Activated CD8-positive, alpha-beta memory T cell treated with anti-CD3 and anti-CD28 coated beads for 36 hours (primary cell): ENCODE data around the gene GRIA4. TPM values are rescaled to one million over a fixed set of nuclear protein-coding genes. Genes with fewer than 3 reads are reported as not detected.

Experiments used
- CTCF ChIA-PET: fragments of 350-600 bp; sonication (Branson Sonifier 250); formaldehyde crosslinking; loops from one replicate; lab custom pipeline; 2021; ENCODE audit warnings: antibody characterized with exemption; lab: Charles Lee
- POLR2A ChIA-PET: fragments of 350-600 bp; sonication (Branson Sonifier 250); formaldehyde crosslinking; loops from one replicate; lab custom pipeline; 2021; ENCODE audit warnings: antibody characterized with exemption; lab: Charles Lee
- total RNA-seq, 2 experiments: library from RNA; stranded (reverse); gene quantifications; one replicate each; pipeline ENCODE4 v1.2.3, GENCODE V29; 2021

Gene GRIA4
- total RNA-seq, 2 experiments from 2014 or later = not detected

GRCh38 chr11:105897161-105897560 is 287.3 kb downstream of the GRIA4 start:
- POLR2A ChIA-PET = no interaction called here
- CTCF ChIA-PET = no interaction called here

GRCh38 chr11:105899772-105900171 is 289.9 kb downstream of the GRIA4 start:
- ChIA-PET POLR2A (no interaction called here), CTCF (no interaction called here)

DNA sequence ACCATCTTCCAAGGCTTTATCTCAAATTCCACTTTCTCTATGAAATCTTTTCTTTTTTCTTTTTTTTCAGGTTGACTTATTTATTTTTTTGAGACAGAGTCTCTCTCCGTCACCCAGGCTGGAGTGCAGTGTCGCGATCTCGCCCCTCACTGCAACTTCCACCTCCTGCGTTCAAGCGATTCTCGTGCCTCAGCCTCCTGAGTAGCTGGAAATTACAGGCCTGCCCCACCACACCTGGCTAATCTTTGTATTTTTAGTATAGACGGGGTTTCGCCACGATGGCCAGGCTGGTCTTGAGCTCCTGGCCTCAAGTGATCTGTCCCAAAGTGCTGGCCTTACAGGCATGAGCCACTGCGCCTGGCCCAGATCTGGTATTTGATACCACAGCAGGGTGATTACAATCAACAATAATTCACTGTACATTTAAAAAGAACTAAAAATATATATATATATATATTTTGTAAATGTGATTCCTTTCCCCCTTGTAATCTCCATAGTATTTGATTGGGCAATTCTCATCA is 290.7 kb downstream of the GRIA4 start:
- CTCF ChIA-PET = no interaction called here

DNA sequence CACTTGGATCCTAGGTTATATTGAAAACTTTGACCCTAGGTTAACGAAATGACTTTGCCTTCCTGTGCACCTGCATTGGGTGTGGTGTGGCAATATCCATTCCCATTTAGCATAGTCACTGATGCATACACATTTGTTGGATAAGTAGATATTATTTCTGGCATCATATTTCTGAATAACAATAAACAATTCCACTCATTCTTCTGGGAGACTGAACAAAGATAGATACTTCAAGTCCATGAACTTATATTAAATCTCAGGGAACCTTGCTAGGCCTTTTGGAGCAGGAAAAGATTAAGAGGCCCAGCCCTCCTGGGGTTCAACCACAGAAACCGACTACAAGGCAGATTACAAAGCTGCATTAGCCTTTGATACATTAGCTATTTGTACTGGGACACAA is 293.2 kb downstream of the GRIA4 start:
- ChIA-PET POLR2A (no interaction called here), CTCF (no interaction called here)

More for the DNA sequence above, 290.7 kb downstream of the GRIA4 start:
- POLR2A ChIA-PET = no interaction called here

DNA sequence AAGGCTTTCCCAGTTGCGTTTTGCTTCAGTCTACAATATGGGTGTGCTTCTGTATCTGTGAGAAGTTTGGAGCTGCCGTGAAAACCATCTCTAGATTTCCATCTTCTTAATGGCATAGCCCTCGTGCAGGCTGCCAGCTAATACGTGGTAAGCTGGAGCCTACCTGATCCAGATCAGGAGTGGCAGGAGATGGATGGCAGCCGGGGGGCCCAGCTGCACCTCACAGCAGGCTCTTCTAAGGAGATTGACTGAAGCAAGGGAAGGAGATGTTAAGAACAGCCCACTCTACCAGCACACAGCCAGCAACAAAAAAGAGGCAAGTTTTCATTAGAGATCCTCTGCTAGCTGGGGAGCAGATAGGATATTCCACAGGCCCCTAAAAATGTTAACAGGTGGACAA is 296.6 kb downstream of the GRIA4 start:
- POLR2A ChIA-PET = no interaction called here

DNA sequence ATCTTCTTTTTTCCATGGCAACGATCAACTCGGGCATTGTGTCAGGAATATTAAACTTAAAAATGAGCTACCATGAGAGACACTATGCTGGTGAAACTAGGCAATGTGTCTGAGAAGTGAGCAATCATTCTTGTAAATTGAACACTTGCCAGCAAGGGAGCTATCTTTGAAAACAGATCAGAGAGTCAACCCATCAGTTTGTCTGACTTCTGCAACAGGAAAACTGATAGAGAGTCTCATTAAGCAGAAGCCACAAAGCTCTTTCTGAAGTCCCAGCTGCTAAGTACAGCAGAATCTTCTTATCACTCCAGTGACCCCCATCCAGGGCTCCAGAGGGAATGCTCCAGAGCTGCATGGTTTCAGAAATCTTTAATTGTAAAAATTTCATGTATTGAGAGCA is 297.4 kb downstream of the GRIA4 start:
- ChIA-PET CTCF (no interaction called here), POLR2A (no interaction called here)

More for the DNA sequence above, 296.6 kb downstream of the GRIA4 start:
- CTCF ChIA-PET = no interaction called here

- POLR2A ChIA-PET = no interaction called here
Measured at GRCh38 chr11:105910095-105910715, 300.3 kb downstream of the GRIA4 start.

GRCh38 chr11:105911454-105911853 is 301.6 kb downstream of the GRIA4 start:
- ChIA-PET CTCF (no interaction called here), POLR2A (no interaction called here)

More at GRCh38 chr11:105910095-105910715, 300.3 kb downstream of the GRIA4 start:
- CTCF ChIA-PET = no interaction called here

DNA sequence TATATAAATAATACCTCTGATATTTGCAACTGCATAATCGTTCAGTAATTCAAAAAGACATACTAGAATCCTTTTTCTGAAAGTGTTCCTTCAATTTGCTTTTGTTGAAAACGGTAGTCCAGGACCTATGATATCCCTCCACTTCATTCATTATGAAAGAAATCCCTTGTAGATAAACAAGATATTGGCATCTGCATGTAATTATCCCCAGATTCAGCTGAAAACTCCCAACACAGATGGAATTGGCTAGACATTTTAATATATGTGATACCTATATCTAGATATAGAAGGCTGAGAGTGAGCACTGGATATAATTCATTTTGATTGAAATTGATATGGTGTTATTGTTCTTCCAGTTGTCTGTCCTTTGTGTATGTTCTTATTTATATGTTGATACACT is 302.8 kb downstream of the GRIA4 start:
- ChIA-PET POLR2A (no interaction called here), CTCF (no interaction called here)

GRCh38 chr11:105915021-105915420 is 305.1 kb downstream of the GRIA4 start:
- POLR2A ChIA-PET = no interaction called here
- CTCF ChIA-PET = no interaction called here

- ChIA-PET POLR2A (no interaction called here), CTCF (no interaction called here)
Measured at GRCh38 chr11:105918039-105918438, 308.2 kb downstream of the GRIA4 start.

GRCh38 chr11:105918600-105918999 is 308.7 kb downstream of the GRIA4 start:
- POLR2A ChIA-PET = no interaction called here
- CTCF ChIA-PET = no interaction called here

GRCh38 chr11:105923252-105923651 is 313.4 kb downstream of the GRIA4 start:
- POLR2A ChIA-PET = no interaction called here
- CTCF ChIA-PET = no interaction called here

DNA sequence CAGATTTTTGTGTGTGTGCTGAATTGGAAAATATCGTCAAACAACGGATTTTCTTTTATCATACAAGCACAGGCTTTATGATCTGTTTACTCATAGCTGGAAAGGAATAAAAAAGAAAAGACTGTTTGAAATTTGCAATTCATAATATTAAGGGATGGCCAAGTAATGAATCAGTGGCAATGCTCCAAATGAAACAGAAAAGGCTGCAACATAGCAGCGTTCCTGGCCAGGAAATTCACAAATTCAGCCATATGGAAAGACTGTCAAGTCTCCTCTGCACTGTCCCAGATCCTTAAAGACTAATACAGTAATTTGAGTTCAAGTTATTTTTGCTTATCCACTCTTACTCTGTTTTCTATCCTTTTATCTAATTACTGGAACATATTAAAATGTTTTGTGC is 313.9 kb downstream of the GRIA4 start:
- ChIA-PET POLR2A (no interaction called here), CTCF (no interaction called here)

GRCh38 chr11:105929084-105929955 is 319.4 kb downstream of the GRIA4 start:
- POLR2A ChIA-PET = no interaction called here
- CTCF ChIA-PET = no interaction called here

DNA sequence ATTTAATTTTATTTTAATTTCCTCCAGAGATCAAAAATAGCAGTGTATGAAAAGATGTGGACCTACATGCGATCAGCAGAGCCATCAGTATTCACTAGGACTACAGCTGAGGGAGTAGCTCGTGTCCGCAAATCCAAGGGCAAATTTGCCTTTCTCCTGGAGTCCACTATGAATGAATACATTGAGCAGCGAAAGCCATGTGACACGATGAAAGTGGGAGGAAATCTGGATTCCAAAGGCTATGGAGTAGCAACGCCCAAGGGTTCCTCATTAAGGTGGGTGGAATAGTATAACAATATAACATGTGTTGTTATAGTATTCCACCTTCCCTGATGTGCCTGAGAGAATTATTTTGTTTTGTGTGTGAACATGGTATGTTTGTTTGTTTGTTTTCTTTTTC is 323.8 kb downstream of the GRIA4 start:
- ChIA-PET POLR2A (no interaction called here), CTCF (no interaction called here)

DNA sequence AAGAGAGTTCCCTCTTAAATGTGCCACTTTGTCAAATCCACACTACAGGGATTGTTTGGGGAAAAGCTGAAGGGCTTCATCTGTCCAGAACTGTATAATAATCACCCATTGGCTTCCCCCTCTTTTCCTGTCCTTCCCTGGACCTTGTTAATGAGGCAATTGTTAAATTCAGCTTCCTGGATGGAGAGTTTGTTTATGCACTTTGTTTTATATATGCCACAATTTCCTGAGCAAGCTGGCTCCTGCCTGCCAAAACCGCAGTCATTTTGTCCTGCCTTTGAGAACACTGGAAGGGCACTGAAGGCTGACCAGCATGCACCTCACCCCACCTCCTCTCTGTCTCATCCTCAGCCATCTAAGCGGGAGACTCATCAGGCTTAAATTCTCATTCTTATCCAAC is 325.9 kb downstream of the GRIA4 start:
- ChIA-PET POLR2A (no interaction called here), CTCF (no interaction called here)

GRCh38 chr11:105937331-105937730 is 327.5 kb downstream of the GRIA4 start:
- POLR2A ChIA-PET = no interaction called here
- CTCF ChIA-PET = no interaction called here

DNA sequence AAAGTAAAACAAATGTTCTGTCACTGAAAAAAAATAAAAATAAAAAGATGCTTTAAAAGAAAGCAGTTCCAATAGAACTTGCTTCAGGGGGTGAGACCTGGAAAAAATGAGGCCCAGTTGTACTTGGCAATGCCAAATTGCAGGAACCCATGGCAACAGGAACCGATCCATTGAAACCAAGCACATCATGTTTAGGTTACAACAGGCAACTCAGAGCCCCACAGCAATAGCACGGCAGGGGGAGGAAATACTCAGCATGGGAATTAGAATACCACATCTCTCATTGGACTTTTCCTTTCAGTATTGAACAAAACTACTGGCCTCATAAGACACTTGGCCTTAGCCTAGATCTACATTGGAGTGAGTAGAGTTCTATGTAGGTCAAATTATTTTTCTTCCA is 327.9 kb downstream of the GRIA4 start:
- CTCF ChIA-PET = no interaction called here
- POLR2A ChIA-PET = no interaction called here

DNA sequence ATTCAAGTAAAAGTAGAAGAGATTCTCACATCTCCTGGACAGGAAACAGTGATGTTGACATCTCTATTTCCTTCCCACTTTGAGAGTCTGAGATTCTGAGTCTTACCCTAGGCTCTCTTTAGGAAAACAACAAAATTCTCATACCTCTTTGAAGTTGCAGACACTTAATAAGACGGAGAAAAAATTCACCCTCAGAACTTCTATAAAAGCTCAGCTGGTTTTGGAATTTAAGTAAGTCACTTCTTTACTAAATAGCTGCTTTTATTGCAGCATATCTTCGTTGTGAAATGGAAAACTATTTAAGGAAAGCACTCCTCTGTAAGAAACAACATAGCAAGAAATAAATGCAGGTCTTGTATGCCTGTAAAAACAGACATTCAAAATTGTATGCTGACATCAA is 333.0 kb downstream of the GRIA4 start:
- ChIA-PET CTCF (no interaction called here), POLR2A (no interaction called here)
